K562 (cell line): ENCODE measurements around the gene PREB. TPM values are rescaled to one million over a fixed set of nuclear protein-coding genes. Genes with fewer than 3 reads are reported as not detected.
A peak's percentile ranks its signal among the peaks of the same experiment; 100 is the strongest.

Experiments
- ATAC-seq: fragments of 200-7000 bp; cut with Tn5 transposase; 3 replicates; pipeline ENCODE4 v1.9.1; 2020; ENCODE audit warnings: moderate library complexity
- BruUV-seq: library from RNA; stranded (reverse); fragments of 400-500 nt; replicated peaks from 2 replicates; lab custom pipeline; 2021; lab: Mats Ljungman, UMichigan
- CTCF ChIA-PET: fragments of 300-600 bp; formaldehyde crosslinking; extraction: SDS; loops from one replicate; lab custom pipeline; 2021; ENCODE audit warnings: low intra/inter-chr PET ratio; lab: Yijun Ruan, JAX
- POLR2A ChIA-PET: fragments of 300-600, 350-650 bp; sonication (Branson Sonifier 250); formaldehyde crosslinking; extraction: SDS; loops from one replicate; lab custom pipeline; 2021; ENCODE audit warnings: antibody characterized with exemption, inconsistent platforms; lab: Yijun Ruan, JAX
- DNase-seq, 4 experiments: peaks; one replicate each; pipeline versions ENCODE4 v3.0.0 to v3.0.0-alpha.2; 2011 to 2018; ENCODE audit warnings: low spot score in 3 of 4, mixed read lengths in 3 of 4; ENCODE audit errors: extremely low read depth in 1 of 4
- FAIRE-seq: peaks from 2 replicates; lab custom pipeline; 2011; peaks lifted over from hg19 to GRCh38; lab: Jason Lieb, UNC
- H2AFZ ChIP-seq: 2 replicates; pipeline ENCODE4 v1.6.0; 2011; ENCODE audit warnings: low read depth, low read length, control low read depth, inconsistent platforms
- H3K27ac ChIP-seq: fragments of 200-600 bp; 3 replicates; pipeline ENCODE4 v1.8.0; 2011; ENCODE audit warnings: low read depth, mild to moderate bottlenecking, control low read depth, inconsistent platforms, low read length, moderate library complexity, mixed read lengths; ENCODE audit errors: extremely low read depth
- H3K27me3 ChIP-seq, 2 experiments: fragments of 300-600 bp in 1 of 2; 2 replicates in 1 of 2; 3 replicates in 1 of 2; pipeline versions ENCODE4 v1.6.0 to v1.8.0; 2011; ENCODE audit warnings: inconsistent platforms in 2 of 2, low read length in 2 of 2, mild to moderate bottlenecking in 1 of 2, mixed read lengths in 1 of 2, moderate library complexity in 1 of 2; ENCODE audit not compliant: control insufficient read depth in 2 of 2, insufficient read depth in 2 of 2
- H3K36me3 ChIP-seq: fragments of 300-600 bp; 3 replicates; pipeline ENCODE4 v1.8.0; 2011; ENCODE audit warnings: mild to moderate bottlenecking, low read length, inconsistent platforms; ENCODE audit not compliant: control insufficient read depth, insufficient read depth
- H3K4me1 ChIP-seq, 2 experiments: fragments of 200-600 bp in 1 of 2; replicated peaks in 1 of 2; 2 replicates in 1 of 2; 3 replicates in 1 of 2; pipeline versions ENCODE4 v1.5.1 to v1.8.0; 2011; ENCODE audit warnings: inconsistent platforms in 2 of 2, low read length in 2 of 2, mild to moderate bottlenecking in 1 of 2, mixed read lengths in 1 of 2, moderate library complexity in 1 of 2; ENCODE audit not compliant: control insufficient read depth in 2 of 2, insufficient read depth in 2 of 2
- H3K4me2 ChIP-seq: 2 replicates; pipeline ENCODE4 v1.6.1; 2011; ENCODE audit warnings: low read length, control low read depth, inconsistent platforms, mixed read lengths; ENCODE audit not compliant: insufficient read depth
- H3K4me3 ChIP-seq: fragments of 200-600 bp; sonication (generic), shearing (Covaris generic); 2 replicates; pipeline ENCODE4 v1.5.1; 2016; ENCODE audit warnings: control low read depth, inconsistent platforms
- H3K79me2 ChIP-seq: fragments of 200-600 bp; 3 replicates; pipeline ENCODE4 v1.8.0; 2011; ENCODE audit warnings: low read length, inconsistent platforms; ENCODE audit not compliant: control insufficient read depth, insufficient read depth
- H3K9ac ChIP-seq, 2 experiments: 2 replicates each; pipeline versions ENCODE4 v1.6.0 to v1.6.1; 2011; ENCODE audit warnings: low read depth in 2 of 2, low read length in 2 of 2, control low read depth in 1 of 2, inconsistent platforms in 1 of 2, mild to moderate bottlenecking in 1 of 2, mixed read lengths in 1 of 2; ENCODE audit not compliant: insufficient read depth in 1 of 2
- H3K9me1 ChIP-seq: one replicate; pipeline ENCODE4 v1.6.0; 2011; ENCODE audit warnings: inconsistent platforms, mild to moderate bottlenecking, low read length, moderate library complexity; ENCODE audit not compliant: control insufficient read depth, insufficient read depth
- H3K9me3 ChIP-seq: replicated peaks from 2 replicates; pipeline ENCODE4 v1.5.1; 2011; ENCODE audit warnings: low read depth, low read length, inconsistent platforms; ENCODE audit not compliant: control insufficient read depth, insufficient read depth
- H4K20me1 ChIP-seq: replicated peaks from 2 replicates; pipeline ENCODE4 v1.6.1; 2011; ENCODE audit warnings: low read length, inconsistent platforms, mixed read lengths; ENCODE audit not compliant: control insufficient read depth, insufficient read depth
- ARID3B ChIP-seq: fragments of 250-450 bp; sonication (Bioruptor Pico); IDR thresholded peaks from 2 replicates; pipeline ENCODE4 v1.4.0; 2020; ENCODE audit warnings: borderline replicate concordance
- CBX2 ChIP-seq: fragments of 200-600 bp; sonication (generic); IDR thresholded peaks from one replicate; pipeline ENCODE4 v1.6.1; 2012; ENCODE audit warnings: mild to moderate bottlenecking, low read length, inconsistent platforms; ENCODE audit not compliant: insufficient read depth, poor library complexity, severe bottlenecking
- CBX3 ChIP-seq, 2 experiments: IDR thresholded peaks; 1 replicate in 1 of 2; 2 replicates in 1 of 2; pipeline ENCODE4 v1.6.1; 2012; ENCODE audit warnings: inconsistent platforms in 2 of 2, low read length in 2 of 2, borderline replicate concordance in 1 of 2, control low read depth in 1 of 2
- CBX8 ChIP-seq: fragments of 200-600 bp; sonication (generic); IDR thresholded peaks from 2 replicates; pipeline ENCODE4 v1.6.1; 2012; ENCODE audit warnings: borderline replicate concordance, mixed run types, low read depth, mild to moderate bottlenecking, moderate library complexity, mixed read lengths, low read length, control low read depth, inconsistent platforms; ENCODE audit not compliant: poor library complexity, severe bottlenecking; ENCODE audit errors: extremely low read depth
- ETV5 ChIP-seq: sonication (generic); formaldehyde crosslinking; IDR thresholded peaks from 2 replicates; pipeline ENCODE4 v1.4.0; 2020; ENCODE audit warnings: low read depth, mild to moderate bottlenecking, missing genetic modification reagents
- FOS ChIP-seq: IDR thresholded peaks from 3 replicates; pipeline ENCODE4 v1.6.1; 2011; ENCODE audit not compliant: insufficient read length; ENCODE audit errors: extremely low read depth
- MEF2A ChIP-seq: IDR thresholded peaks from 2 replicates; pipeline ENCODE4 v1.6.1; 2011; ENCODE audit warnings: low read depth, mild to moderate bottlenecking, low read length, moderate library complexity; ENCODE audit not compliant: control insufficient read depth
- NCOA4 ChIP-seq: fragments of 450-650 bp; IDR thresholded peaks from 2 replicates; pipeline ENCODE4 v1.6.1; 2018; ENCODE audit warnings: mild to moderate bottlenecking; ENCODE audit not compliant: partially characterized antibody
- SLC30A9 ChIP-seq: fragments of 250-450 bp; sonication (Bioruptor Pico); IDR thresholded peaks from 2 replicates; pipeline ENCODE4 v1.8.0; 2022; ENCODE audit warnings: mild to moderate bottlenecking, moderate library complexity
- SNIP1 ChIP-seq: fragments of 450-650 bp; IDR thresholded peaks from 2 replicates; pipeline ENCODE4 v1.7.1; 2017; ENCODE audit warnings: low read depth, mild to moderate bottlenecking
- U2AF2 ChIP-seq: fragments of 200-400 bp; formaldehyde crosslinking; optimal IDR thresholded peaks from 2 replicates; pipeline ENCODE3; 2017; ENCODE audit warnings: low read depth, mild to moderate bottlenecking, low read length
- ZNF124 ChIP-seq: sonication (generic); formaldehyde crosslinking; IDR thresholded peaks from 2 replicates; pipeline ENCODE4 v1.8.1; 2022; ENCODE audit warnings: missing genetic modification reagents
- ZNF217 ChIP-seq: sonication (generic); formaldehyde crosslinking; IDR thresholded peaks from 2 replicates; pipeline ENCODE4 v1.8.0; 2022; ENCODE audit warnings: mild to moderate bottlenecking, missing genetic modification reagents
- ZSCAN32 ChIP-seq: fragments of 450-650 bp; formaldehyde crosslinking; IDR thresholded peaks from 2 replicates; pipeline ENCODE4 v1.4.0; 2020; ENCODE audit warnings: mild to moderate bottlenecking, moderate library complexity
- WGBS: fragments of 100-300 bp; shearing (Covaris generic); methylation state at CpG from one replicate; pipeline ENCODE4 v1.1.6; 2016; ENCODE audit warnings: low coverage, mixed read lengths; ENCODE audit not compliant: insufficient coverage; ENCODE audit errors: missing lambda C conversion rate; 5-methylcytosine and 5-hydroxymethylcytosine counted together
- in situ Hi-C: fragments of 300-500 bp; cut with MboI; formaldehyde crosslinking; loops from 4 replicates; pipeline ENCODE4 v1.15.0; 2018; ENCODE audit warnings: inconsistent platforms, mixed read lengths
- intact Hi-C: fragments of 100-400 bp; cut with micrococcal nuclease; formaldehyde crosslinking; loops from 2 replicates; pipeline ENCODE4 v1.14.2; 2022
- polyA plus RNA-seq, 8 experiments: library from polyadenylated mRNA; depleted of rRNA in 4 of 8; stranded (reverse) in 5 of 8; unstranded in 3 of 8; fragments of >200 nt; fragmentation: Nextera tagmentation in 2 of 8; fragmentation: Illumina TruSeq in 1 of 8; extraction: Ambion mirVana in 2 of 8; extraction: Trizol in 1 of 8; gene quantifications; 2 replicates each; pipeline versions ENCODE4 v1.2.1 to v1.2.3, GENCODE V29; 2011 to 2014; ENCODE audit warnings: inconsistent platforms in 1 of 8, missing spikeins in 1 of 8
- total RNA-seq, 7 experiments: library from RNA; depleted of rRNA in 6 of 7; stranded (reverse); fragments of >200 nt in 6 of 7; fragmentation: Illumina TruSeq in 2 of 7; extraction: Trizol in 2 of 7; gene quantifications; 2 replicates each; pipeline versions ENCODE4 v1.2.1 to v1.2.3, GENCODE V29; 2011 to 2021; ENCODE audit warnings: low replicate concordance in 1 of 7

The PREB gene
- total and polyA plus RNA-seq, 9 of the 15 experiments (the other 6 are each of a cell fraction or from before 2014, with no cell fraction given): 35.1 to 84.2 (median 67.2) TPM

DNA sequence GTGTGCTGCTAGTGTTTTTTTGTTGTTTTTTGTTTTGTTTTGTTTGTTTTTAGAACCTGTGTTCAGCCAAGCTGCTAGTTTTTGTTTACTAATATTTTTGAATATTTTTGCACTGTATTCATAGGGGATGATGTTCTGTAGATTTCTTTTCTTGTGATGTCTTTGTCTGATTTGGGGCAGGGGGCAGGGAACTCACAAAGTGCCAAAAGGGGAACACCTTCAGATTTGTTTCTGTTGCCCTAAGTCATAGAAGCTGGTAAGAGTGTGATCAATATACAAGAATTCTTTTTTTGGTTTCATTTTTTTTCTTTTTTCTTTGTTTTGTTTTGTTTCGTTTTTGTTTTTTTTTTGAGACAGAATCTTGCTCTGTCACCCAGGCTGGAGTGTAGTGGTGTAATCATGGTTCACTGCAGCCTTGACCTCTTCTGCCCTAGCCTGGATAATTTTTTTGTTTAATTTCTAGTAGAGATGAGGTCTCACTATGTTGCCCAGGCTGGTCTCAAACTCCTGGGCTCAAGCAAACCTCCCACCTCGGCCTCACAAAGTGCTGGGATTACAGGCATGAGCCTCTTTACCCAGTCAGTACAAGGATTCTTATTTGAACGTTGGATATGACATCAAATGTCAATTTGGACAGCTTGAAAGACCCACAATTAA is 45.0 kb upstream of the PREB start:
- no peak for TF ChIP-seq FOS
- peak; percentile 90 for TF ChIP-seq CBX8
- TF ChIP-seq CBX2: peak; percentile 91
- ATAC-seq (no peak), FAIRE-seq (no peak), DNase-seq (no peak)
- H2AFZ ChIP-seq: no peak overlapping the region
- H3K4me1 ChIP-seq: no peaks in the 10 kb centered on the region
- H3K27ac ChIP-seq: no peak overlapping the region
- no TSS peak for BruUV-seq
- H3K27me3 ChIP-seq: peaks cover 12 to 24% of the 10 kb centered on the region in 2 experiments; a peak in 4 of 5 replicates
- no peaks in the 10 kb centered on the region for H3K9me3 ChIP-seq
- H3K4me3 ChIP-seq: no peak overlapping the region
- no peaks in the 10 kb centered on the region for H3K9me1 ChIP-seq
- H4K20me1 ChIP-seq: no peaks in the 10 kb centered on the region
- in situ Hi-C loops (no loop called here), intact Hi-C loops (no loop called here)
- POLR2A ChIA-PET: no interaction called here
- 2% methylated on average over 3 of the region's 3 CpGs for WGBS
- no peaks in the 10 kb centered on the region for H3K79me2 ChIP-seq
- H3K4me2 ChIP-seq: no peak overlapping the region
- H3K36me3 ChIP-seq: no peaks in the 10 kb centered on the region
- CTCF ChIA-PET: no interaction called here
- no peak overlapping the region for H3K9ac ChIP-seq

GRCh38 chr2:27178469-27178868 is 44.0 kb upstream of the PREB start:
- Histone ChIP-seq H3K9ac (no peak overlapping the region), H3K27me3 (peaks cover 12 to 30% of the 10 kb centered on the region in 2 experiments; a peak in 4 of 5 replicates), H3K79me2 (no peaks in the 10 kb centered on the region), H2AFZ (no peak overlapping the region), H3K9me1 (no peaks in the 10 kb centered on the region), H3K4me2 (no peak overlapping the region), H3K4me3 (no peak overlapping the region), H3K9me3 (no peaks in the 10 kb centered on the region), H3K36me3 (no peaks in the 10 kb centered on the region), H4K20me1 (no peaks in the 10 kb centered on the region), H3K4me1 (no peaks in the 10 kb centered on the region), H3K27ac (no peak overlapping the region)
- CTCF ChIA-PET: no interaction called here
- WGBS: 8% methylated on average over 3 of the region's 3 CpGs
- no peak for DNase-seq
- POLR2A ChIA-PET: interaction anchor here (0.7 to 1.5 kb wide), 2 partner anchors 9 to 92 kb away, joined by 3 to 5 read pairs; no protein-coding TSS in a partner anchor
- intact Hi-C loops (no loop called here), in situ Hi-C loops (no loop called here)
- TF ChIP-seq ZSCAN32: no peak
- TF ChIP-seq ZNF217 (CRISPR knock-in tag): no peak
- TF ChIP-seq SLC30A9: no peak
- no peak for TF ChIP-seq ETV5
- TF ChIP-seq CBX3 (IDR thresholded peaks at IDR 0.05; ENCODE audit: borderline replicate concordance in 1 of 2, low read length in 2 of 2): no peak
- TF ChIP-seq U2AF2: no peak
- no peak for TF ChIP-seq ZNF124
- TF ChIP-seq NCOA4: no peak
- TF ChIP-seq MEF2A: no peak
- TF ChIP-seq SNIP1: no peak
- no peak for TF ChIP-seq ARID3B (CRISPR knock-in tag)
- no peak for FAIRE-seq
- no peak for ATAC-seq
- BruUV-seq: no TSS peak
